ENCODE measurements around the gene SMG5.
"Not testable (repeated sequence)": the region's sequence is repeated elsewhere in the genome, so short reads cannot be mapped to it uniquely, and the experiment has no call there.

Gene SMG5, protein sequence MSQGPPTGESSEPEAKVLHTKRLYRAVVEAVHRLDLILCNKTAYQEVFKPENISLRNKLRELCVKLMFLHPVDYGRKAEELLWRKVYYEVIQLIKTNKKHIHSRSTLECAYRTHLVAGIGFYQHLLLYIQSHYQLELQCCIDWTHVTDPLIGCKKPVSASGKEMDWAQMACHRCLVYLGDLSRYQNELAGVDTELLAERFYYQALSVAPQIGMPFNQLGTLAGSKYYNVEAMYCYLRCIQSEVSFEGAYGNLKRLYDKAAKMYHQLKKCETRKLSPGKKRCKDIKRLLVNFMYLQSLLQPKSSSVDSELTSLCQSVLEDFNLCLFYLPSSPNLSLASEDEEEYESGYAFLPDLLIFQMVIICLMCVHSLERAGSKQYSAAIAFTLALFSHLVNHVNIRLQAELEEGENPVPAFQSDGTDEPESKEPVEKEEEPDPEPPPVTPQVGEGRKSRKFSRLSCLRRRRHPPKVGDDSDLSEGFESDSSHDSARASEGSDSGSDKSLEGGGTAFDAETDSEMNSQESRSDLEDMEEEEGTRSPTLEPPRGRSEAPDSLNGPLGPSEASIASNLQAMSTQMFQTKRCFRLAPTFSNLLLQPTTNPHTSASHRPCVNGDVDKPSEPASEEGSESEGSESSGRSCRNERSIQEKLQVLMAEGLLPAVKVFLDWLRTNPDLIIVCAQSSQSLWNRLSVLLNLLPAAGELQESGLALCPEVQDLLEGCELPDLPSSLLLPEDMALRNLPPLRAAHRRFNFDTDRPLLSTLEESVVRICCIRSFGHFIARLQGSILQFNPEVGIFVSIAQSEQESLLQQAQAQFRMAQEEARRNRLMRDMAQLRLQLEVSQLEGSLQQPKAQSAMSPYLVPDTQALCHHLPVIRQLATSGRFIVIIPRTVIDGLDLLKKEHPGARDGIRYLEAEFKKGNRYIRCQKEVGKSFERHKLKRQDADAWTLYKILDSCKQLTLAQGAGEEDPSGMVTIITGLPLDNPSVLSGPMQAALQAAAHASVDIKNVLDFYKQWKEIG

DNA sequence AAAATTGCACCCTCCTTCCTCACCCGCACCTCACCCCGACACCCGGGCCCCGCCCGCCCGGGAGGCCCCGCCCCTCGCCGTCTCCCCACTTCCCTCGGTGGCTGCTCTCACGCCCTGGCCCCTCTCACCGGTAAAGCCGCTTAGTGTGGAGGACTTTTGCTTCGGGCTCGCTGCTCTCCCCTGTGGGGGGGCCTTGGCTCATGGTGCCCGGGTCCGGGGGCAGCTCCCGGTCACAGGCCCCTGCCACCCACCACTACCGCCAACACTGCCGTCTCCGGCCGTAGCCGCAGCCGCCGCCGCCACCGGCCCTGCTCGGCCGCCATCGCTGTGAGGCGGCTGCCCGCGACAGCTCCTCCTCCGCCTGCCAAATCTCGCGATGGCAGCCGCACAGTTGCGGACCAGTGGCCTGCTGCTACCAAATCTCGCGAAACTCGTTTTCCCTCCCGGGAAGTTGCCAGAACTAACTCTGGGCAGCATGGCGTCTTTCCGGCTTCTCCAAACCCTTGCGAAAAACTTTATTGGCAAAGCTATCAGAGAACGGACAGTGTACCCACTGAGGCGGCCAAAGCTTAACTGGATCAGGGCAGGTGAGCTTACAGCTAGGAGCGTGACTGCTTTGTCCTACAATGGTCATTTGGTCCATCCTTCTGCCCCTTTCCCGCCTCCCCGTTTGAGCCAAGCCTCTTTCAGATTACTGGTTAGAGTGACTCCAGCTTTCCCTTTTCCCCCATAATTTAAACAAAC is at the start of gene SMG5:
TSS of gene SMG5 (minus strand) at position 347 of the 744 bp plus-strand sequence. CDS start at position 202, 145 bp downstream.
- DNase-seq (peak; percentile 95), ATAC-seq (peak; percentile 90)

GRCh38 chr1:156323179-156323578 is 40.6 kb upstream of the SMG5 start:
- DNase-seq, ATAC-seq: not testable (repeated sequence)

DNA sequence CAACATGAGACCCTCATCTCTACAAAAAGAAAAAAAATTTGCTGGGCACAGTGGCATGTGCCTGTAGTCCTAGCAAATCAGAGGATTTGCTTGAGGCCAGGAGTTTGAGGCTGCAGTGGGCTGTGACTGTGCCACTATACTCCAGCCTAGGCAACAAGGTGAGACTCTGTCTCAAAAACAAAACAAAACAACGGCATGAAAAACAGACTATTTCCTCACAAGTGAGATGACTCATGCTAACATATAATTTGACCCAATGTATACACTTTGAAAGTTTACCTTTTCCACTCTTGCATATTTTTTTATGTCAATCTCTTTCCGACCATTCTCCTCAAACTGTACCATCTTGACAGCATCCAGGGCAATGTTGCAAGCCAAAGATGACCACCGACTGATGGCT is 37.9 kb upstream of the SMG5 start:
- DNase-seq (no peak), ATAC-seq (no peak)

GRCh38 chr1:156319664-156320063 is 37.0 kb upstream of the SMG5 start:
- ATAC-seq (no peak), DNase-seq (no peak)

DNA sequence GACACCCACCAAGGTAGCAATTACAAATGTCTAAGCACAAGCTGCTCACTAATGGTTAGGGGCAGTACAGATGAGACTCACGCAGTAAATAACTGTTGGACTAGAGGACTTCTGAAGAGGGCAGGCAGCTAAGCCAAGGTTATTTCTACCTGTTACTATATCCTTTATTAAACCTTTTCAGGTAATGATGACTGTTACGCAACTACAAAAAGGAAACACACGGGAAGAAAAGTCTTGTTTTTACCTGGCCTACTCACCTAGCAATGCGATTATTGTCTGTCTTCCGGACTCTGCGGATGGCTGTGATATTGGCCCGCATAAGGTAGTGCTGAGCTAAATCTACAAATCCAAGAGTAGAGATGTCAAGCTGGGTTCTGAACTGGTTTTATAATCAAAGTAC is 34.3 kb upstream of the SMG5 start:
- ATAC-seq, result no peak
- no peak for DNase-seq

GRCh38 chr1:156310962-156311361 is 28.3 kb upstream of the SMG5 start:
- ATAC-seq, result no peak

GRCh38 chr1:156308078-156308477 is 25.5 kb upstream of the SMG5 start:
- no peak for ATAC-seq
- DNase-seq, result no peak

More at GRCh38 chr1:156310962-156311361, 28.3 kb upstream of the SMG5 start:
- DNase-seq, result no peak

- DNase-seq (no peak), ATAC-seq (no peak)
These were observed 22.6 kb upstream of the SMG5 start for GRCh38 chr1:156305215-156305614.

GRCh38 chr1:156303241-156303640 is 20.6 kb upstream of the SMG5 start:
- no peak for DNase-seq

GRCh38 chr1:156298852-156299357 is 16.3 kb upstream of the SMG5 start, which contains the start of gene VHLL:
TSS of gene VHLL (minus strand) at chr1:156299307. CDS start at chr1:156299189, 118 bp downstream.
- ATAC-seq (no peak), DNase-seq (no peak)

More at GRCh38 chr1:156303241-156303640, 20.6 kb upstream of the SMG5 start:
- no peak for ATAC-seq

GRCh38 chr1:156295391-156295947 is 12.8 kb upstream of the SMG5 start, which contains the start of gene GLMP:
TSS of gene GLMP (minus strand) at chr1:156295679. CDS start at chr1:156295645, 34 bp downstream.
- peak; percentile 75 for ATAC-seq
- peak; percentile 60 for DNase-seq

DNA sequence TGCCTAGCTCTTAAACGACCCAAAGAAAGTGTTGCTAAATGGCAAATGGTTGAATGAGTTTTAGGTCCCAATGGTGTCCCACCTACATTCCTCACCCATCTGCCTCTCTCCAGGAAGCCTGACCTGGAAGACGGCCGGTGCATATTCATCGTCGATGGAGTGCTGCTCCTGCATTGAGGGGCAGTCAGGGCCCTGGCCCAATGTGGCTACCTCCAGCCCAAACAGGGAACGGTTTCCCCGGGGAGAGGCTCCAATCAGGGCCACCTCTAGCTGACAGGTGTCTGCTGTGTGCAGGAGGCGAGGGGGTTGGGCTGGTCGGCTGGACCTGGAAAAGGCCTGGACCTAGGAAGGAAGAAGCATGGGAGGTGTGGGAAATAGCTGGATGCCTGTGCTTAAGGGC is 11.3 kb upstream of the SMG5 start:
- DNase-seq (no peak), ATAC-seq (no peak)

DNA sequence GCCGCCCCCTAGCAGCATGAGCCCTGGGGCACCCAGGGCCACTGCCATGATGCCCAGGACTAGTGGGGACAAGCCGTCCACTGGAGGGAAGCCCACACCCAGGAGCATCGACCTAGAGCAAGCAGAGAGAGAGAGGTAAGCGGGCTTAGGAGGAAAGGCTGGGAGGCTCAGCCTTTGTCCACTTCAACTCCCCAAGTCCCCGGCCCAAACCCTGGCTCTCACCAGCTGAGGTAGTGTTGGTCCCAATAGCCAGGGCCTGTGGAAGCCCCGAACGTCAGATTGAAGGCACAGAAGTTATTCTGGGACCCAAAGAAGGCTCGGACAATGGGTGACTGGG is 10.4 kb upstream of the SMG5 start:
- no peak for DNase-seq
- ATAC-seq, result no peak

- peak; percentile 28 for DNase-seq
- peak; percentile 50 for ATAC-seq
These were observed 8.8 kb upstream of the SMG5 start for GRCh38 chr1:156291226-156292061.

DNA sequence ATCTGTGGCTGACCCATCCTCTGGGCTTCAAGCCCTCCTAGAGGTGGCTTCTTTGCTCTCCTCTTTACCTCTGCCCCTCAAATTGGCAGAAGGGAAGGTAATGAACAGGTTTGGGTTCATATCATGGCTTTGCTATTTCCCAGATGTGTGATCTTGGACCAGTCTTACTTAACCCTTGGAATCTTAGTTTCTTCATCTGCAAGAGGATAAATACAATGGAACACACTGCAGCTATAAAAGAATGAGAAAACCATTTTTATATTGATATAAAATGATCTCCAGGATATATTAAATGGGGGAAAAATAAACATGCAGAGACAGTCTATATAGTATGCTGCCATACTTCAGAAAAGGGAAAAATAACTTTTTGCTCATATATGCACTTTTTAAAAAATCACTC is 7.2 kb upstream of the SMG5 start:
- ATAC-seq, result no peak

DNA sequence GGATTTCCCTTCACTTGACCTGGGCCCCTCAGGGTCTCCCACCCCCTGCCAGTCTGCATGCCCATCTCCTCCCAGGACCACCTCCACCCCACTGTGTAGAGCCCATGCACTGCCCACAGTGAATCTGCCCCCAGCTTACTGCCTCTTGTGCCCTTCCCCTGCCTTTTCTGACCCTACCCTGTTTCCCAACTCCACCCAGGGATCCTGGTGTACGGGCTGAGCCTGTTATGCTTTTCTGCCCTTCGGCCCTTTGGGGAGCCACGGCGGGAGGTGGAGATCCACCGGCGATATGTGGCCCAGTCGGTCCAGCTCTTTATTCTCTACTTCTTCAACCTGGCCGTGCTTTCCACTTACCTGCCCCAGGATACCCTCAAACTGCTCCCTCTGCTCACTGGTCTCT is 3.4 kb upstream of the SMG5 start:
- no peak for ATAC-seq
- no peak for DNase-seq

More for the DNA sequence above, 7.2 kb upstream of the SMG5 start:
- DNase-seq, result no peak

DNA sequence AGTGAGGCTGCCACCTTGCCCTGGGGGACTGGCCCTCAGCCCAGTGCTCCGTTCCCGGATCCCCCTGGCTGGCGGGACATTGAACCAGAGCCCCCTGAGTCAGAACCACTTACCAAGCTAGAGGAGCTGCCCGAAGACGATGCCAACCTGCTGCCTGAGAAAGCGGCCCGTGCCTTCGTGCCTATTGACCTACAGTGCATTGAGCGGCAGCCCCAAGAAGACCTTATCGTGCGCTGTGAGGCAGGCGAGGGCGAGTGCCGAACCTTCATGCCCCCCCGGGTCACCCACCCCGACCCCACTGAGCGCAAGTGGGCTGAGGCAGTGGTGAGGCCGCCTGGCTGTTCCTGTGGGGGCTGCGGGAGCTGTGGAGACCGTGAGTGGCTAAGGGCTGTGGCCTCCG is 2.8 kb upstream of the SMG5 start:
- DNase-seq (no peak), ATAC-seq (no peak)

DNA sequence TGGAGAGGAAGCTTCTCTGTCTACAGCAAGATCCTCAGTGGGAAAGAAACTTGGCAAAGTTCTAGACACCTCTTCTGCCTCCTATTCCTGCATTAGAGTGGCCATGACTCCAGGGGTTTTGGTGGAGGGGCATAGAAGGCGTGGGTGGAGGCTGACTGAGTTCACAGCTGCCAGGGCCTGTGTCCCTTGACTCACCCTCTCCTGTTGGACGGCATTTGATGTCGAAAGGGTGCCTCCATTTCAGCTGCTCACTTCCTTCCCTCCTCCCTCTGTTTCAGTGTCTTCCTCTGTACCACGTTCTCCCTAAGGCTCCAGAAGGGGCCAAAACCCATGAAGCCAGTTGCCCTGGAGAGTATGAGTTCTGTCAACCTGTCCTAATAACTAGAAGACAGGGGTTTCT is 2.1 kb upstream of the SMG5 start:
- DNase-seq (no peak), ATAC-seq (no peak)

DNA sequence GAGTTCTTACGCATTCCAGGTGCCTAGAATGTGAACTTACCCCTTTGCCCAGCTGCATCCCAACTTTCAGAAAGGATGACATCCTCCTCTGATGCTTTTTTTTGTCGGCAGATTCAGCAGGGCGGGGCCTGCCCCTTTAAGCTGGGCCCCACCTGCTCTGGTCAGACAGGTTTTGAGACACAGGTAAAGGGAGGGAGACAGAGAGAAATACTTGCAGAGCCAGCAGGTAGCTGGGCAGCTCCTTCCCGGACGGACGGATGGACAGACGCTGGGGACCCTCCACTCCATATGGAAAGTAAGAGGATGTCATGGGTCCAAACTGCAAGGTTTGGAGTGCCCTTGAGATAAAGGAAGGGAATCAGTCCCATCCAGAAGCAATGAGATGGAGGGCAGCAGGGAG is 1.5 kb upstream of the SMG5 start, which contains the start of gene TMEM79:
TSS of gene TMEM79 (plus strand) at position 214 of the 400 bp plus-strand sequence. CDS start 902 bp downstream, outside the sequence.
- no peak for ATAC-seq
- DNase-seq, result no peak

- DNase-seq (no peak), ATAC-seq (no peak)
These were observed 896 bp upstream of the SMG5 start for GRCh38 chr1:156283521-156283920.

All from stimulated activated naive CD8-positive, alpha-beta T cell treated with anti-CD3 and anti-CD28 coated beads, Interleukin-15, Interleukin-2, amounts not matched to agents 100 U/mL and 50 U/mL, for 24 hours (primary cell).